Measurements from ENCODE around the gene CPAMD8.

CPAMD8 gene

DNA sequence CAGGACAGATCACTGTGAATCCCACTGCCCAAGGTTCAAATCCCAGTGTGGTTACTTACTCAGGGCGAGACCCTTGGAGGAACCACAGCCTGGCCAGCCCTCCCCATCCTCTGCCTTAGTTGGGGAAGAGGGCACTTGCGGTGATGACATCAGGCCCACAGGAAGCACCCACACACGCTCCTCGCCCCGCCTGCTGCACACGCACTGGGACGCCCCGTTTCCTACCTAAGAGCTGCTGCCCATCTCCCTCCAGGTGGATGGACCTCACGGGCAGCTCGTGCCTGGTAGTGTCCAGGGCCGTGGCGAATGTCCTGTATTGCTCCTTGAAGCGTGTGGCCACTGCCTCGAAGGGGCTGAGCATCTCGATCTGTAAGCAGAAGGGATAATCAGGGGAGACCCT, 29.0 kb upstream of the CPAMD8 start:
- H3K4me3 ChIP-seq (ENCODE audit: low read length): no peak overlapping the region
- TF ChIP-seq ZNF274 (IDR thresholded peaks at IDR 0.05; ENCODE audit: low read depth, low read length): no peak

DNA sequence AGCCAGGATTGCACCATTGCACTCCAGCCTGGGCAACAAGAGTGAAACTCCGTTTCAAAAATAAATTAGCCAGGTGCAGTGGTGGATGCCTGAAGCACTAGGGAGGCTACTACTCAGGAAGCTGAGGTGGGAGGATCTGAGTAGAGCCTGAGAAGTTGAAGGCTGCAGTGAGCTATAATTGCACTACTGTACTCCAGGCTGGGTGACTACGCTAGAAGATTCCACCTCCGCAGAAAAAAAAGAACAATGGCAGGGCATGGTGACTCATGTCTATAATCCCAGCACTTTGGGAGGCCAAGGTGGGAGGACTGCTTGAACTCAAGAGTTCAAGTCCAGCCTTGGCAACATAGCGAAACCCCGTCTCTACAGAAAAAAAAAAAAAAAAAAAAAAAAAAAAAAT, 28.1 kb upstream of the CPAMD8 start:
- H3K4me3 ChIP-seq (ENCODE audit: low read length): no peak overlapping the region
- no peak for TF ChIP-seq ZNF274 (IDR thresholded peaks at IDR 0.05; ENCODE audit: low read depth, low read length)

DNA sequence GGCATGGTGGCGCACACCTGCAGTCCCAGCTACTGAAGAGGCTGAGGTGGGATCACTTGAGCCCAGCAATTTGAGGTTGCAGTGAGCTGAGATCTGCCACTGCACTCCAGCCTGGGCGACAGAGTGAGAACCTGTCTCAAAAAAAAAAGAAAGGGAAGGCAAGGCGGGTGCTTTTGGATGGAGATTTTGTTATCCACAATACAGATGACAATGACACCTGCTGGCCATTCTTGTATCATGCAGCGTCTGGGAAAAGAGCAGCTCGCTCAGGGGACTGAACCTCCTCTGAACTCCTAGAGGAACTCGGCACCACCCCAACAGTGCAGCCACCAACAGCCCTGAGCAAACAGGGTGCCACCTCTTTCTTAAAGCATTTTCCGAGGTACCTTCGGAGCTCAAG, 25.8 kb upstream of the CPAMD8 start:
- no peak overlapping the region for H3K4me3 ChIP-seq (ENCODE audit: low read length)
- TF ChIP-seq ZNF274 (IDR thresholded peaks at IDR 0.05; ENCODE audit: low read depth, low read length): no peak

- no peak overlapping the region for H3K4me3 ChIP-seq (ENCODE audit: low read length)
- no peak for TF ChIP-seq ZNF274 (IDR thresholded peaks at IDR 0.05; ENCODE audit: low read depth, low read length)
Observed at GRCh38 chr19:17049711-17050280, 23.2 kb upstream of the CPAMD8 start.

DNA sequence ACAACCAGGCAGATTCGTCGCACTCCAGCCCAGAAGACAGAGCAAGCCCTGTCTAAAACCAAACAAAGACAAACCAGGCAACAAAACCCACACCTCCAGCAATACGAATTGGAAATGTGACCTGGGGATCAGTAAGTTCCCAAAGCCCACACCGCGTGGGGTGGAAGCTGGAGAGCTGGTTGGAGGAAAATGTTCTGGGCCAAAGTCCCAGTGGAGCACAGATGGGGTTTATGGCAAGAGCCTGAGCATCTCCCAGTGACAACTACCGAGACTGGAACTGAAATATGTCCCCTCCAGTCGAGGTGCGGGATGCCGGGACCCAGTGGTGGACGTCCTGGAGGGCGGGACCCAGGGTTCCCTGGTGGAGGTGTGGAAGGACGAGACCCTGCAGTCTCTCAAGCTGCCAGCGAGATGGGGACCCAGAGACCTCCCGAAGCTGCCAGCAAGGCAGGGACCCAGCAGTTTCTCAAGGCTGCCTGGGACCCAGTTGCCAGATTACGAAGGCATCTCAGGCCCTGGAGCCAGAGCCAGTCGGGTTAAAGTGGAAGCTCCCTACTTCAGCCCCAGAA, 22.4 kb upstream of the CPAMD8 start:
- H3K4me3 ChIP-seq (ENCODE audit: low read length): no peak overlapping the region
- TF ChIP-seq ZNF274 (IDR thresholded peaks at IDR 0.05; ENCODE audit: low read depth, low read length): no peak

DNA sequence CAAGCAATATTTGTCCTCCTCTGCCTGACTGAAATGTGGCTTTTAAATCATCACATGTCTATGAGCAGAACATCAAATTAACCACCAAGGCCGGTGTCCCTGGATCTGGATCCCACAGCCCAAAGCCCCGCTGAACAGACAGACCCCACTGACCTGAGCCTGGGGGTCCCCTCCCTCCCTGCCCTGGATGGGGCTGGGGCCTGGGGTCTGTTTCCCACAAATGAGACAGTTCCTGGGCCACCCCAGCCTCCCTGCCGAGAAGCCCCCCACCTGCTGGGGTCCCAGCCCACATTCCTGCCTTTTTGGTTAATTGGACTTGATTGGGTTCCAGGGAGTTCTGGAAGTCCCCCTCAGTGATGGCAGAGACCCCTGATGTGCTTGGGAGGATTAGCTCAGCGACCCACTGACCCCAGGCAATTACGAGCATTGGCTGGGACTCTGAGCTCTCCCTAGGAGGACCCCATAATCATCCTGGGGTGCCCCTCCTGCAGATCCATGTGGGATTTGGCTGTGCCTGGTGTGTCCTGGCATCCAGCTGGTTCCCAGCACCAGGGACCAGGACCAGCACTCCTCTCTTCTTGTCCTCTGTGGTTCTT, 19.4 kb upstream of the CPAMD8 start:
- no peak for TF ChIP-seq ZNF274 (IDR thresholded peaks at IDR 0.05; ENCODE audit: low read depth, low read length)
- H3K4me3 ChIP-seq (ENCODE audit: low read length): no peak overlapping the region

- no peak for TF ChIP-seq ZNF274 (IDR thresholded peaks at IDR 0.05; ENCODE audit: low read depth, low read length)
- H3K4me3 ChIP-seq (ENCODE audit: low read length): no peak overlapping the region
Observed at GRCh38 chr19:17043744-17044143, 17.1 kb upstream of the CPAMD8 start.

DNA sequence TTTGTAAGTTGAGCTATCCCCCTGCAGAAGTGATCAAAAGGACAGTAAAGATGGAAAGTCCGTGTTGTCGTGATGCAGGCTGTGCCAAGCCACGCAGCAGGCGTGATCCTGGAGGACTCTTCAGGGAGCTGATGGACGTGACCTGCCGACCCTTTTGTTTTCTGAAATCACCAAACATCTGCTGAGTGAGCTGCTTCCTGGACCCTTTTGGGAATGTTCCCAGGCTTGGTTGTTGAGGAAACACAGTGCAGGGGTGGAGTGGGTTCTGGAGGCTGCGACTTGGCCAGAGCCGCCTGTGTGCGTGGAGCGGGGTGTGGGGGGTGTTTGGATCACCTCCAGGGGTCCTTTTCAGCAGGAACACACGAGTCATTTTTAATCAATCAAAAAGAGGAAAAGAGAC, 15.4 kb upstream of the CPAMD8 start:
- TF ChIP-seq ZNF274 (IDR thresholded peaks at IDR 0.05; ENCODE audit: low read depth, low read length): no peak

GRCh38 chr19:17037966-17038500, 11.4 kb upstream of the CPAMD8 start:
- H3K4me3 ChIP-seq (ENCODE audit: low read length): no peak overlapping the region
- no peak for TF ChIP-seq ZNF274 (IDR thresholded peaks at IDR 0.05; ENCODE audit: low read depth, low read length)

More for the DNA sequence above, 15.4 kb upstream of the CPAMD8 start:
- no peak overlapping the region for H3K4me3 ChIP-seq (ENCODE audit: low read length)

DNA sequence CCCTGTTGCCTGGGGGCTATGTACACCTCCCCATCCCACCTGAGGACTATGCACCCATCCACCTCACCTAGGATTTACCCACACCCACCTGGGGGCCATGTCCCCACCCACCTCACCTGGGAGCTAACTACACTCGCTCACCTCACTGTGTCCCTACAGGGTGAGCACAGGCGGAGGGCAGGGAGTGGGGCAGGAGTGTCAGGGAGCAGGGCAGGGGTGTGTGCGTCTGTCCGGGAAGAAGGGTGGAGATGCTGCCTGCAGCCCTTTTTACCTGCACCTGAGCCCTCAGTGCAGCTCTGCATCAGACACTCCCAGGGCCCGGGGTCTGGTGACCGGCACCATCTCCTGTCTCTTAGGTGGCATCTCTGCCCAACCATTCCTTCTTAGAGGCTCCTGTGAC, 10.6 kb upstream of the CPAMD8 start:
- no peak for TF ChIP-seq ZNF274 (IDR thresholded peaks at IDR 0.05; ENCODE audit: low read depth, low read length)
- no peak overlapping the region for H3K4me3 ChIP-seq (ENCODE audit: low read length)

- TF ChIP-seq ZNF274 (IDR thresholded peaks at IDR 0.05; ENCODE audit: low read depth, low read length): no peak
- H3K4me3 ChIP-seq (ENCODE audit: low read length): no peak overlapping the region
Observed at GRCh38 chr19:17036640-17037039, 10.0 kb upstream of the CPAMD8 start.

GRCh38 chr19:17035842-17036424, 9.3 kb upstream of the CPAMD8 start:
- no peak for TF ChIP-seq ZNF274 (IDR thresholded peaks at IDR 0.05; ENCODE audit: low read depth, low read length)

GRCh38 chr19:17031741-17032140, 5.1 kb upstream of the CPAMD8 start:
- no peak for TF ChIP-seq ZNF274 (IDR thresholded peaks at IDR 0.05; ENCODE audit: low read depth, low read length)
- no peak overlapping the region for H3K4me3 ChIP-seq (ENCODE audit: low read length)

More at GRCh38 chr19:17035842-17036424, 9.3 kb upstream of the CPAMD8 start:
- no peak overlapping the region for H3K4me3 ChIP-seq (ENCODE audit: low read length)

- TF ChIP-seq ZNF274 (IDR thresholded peaks at IDR 0.05; ENCODE audit: low read depth, low read length): no peak
- H3K4me3 ChIP-seq (ENCODE audit: low read length): no peak overlapping the region
Observed at GRCh38 chr19:17027535-17027975, 945 bp upstream of the CPAMD8 start.
